GM23248 (cell line): ENCODE measurements around the gene CELSR2. TPM values are rescaled to one million over a fixed set of nuclear protein-coding genes. Genes with fewer than 3 reads are reported as not detected.
"Not testable (repeated sequence)": the region's sequence is repeated elsewhere in the genome, so short reads cannot be mapped to it uniquely, and the experiment has no call there.

Experiments
- DNase-seq: peaks from one replicate; pipeline ENCODE4 v3.0.0-alpha.2; 2015
- H2AFZ ChIP-seq: fragments of 200-600 bp; sonication (generic); 2 replicates; pipeline ENCODE4 v1.6.1; 2016; ENCODE audit warnings: antibody characterized with exemption
- H3F3A ChIP-seq: fragments of 200-600 bp; sonication (generic); 2 replicates; pipeline ENCODE4 v1.6.1; 2016; ENCODE audit warnings: mild to moderate bottlenecking, antibody characterized with exemption, mixed run types; ENCODE audit not compliant: insufficient read depth
- H3K27ac ChIP-seq: fragments of 200-600 bp; sonication (generic); 2 replicates; pipeline ENCODE4 v1.5.1; 2016; ENCODE audit warnings: mild to moderate bottlenecking
- H3K27me3 ChIP-seq: fragments of 200-600 bp; sonication (generic); replicated peaks from 2 replicates; pipeline ENCODE4 v1.6.1; 2016; ENCODE audit warnings: mild to moderate bottlenecking; ENCODE audit not compliant: insufficient read depth
- H3K36me3 ChIP-seq: fragments of 200-600 bp; sonication (generic); 2 replicates; pipeline ENCODE4 v1.6.1; 2016; ENCODE audit warnings: low read depth, mild to moderate bottlenecking
- H3K4me1 ChIP-seq: fragments of 200-600 bp; sonication (generic); 2 replicates; pipeline ENCODE4 v1.6.1; 2016; ENCODE audit warnings: mild to moderate bottlenecking; ENCODE audit not compliant: insufficient read depth
- H3K4me2 ChIP-seq: fragments of 200-600 bp; sonication (generic); one replicate; pipeline ENCODE4 v1.6.1; 2016; ENCODE audit warnings: mild to moderate bottlenecking; ENCODE audit not compliant: unreplicated experiment
- H3K4me3 ChIP-seq: fragments of 200-600 bp; sonication (generic); 2 replicates; pipeline ENCODE4 v1.5.1; 2016; ENCODE audit warnings: mild to moderate bottlenecking
- H3K79me2 ChIP-seq: fragments of 200-600 bp; sonication (generic); 2 replicates; pipeline ENCODE4 v1.6.1; 2016; ENCODE audit warnings: mild to moderate bottlenecking; ENCODE audit not compliant: insufficient read depth
- H3K9ac ChIP-seq: fragments of 200-600 bp; sonication (generic); 2 replicates; pipeline ENCODE4 v1.6.1; 2016; ENCODE audit warnings: mild to moderate bottlenecking
- H3K9me2 ChIP-seq: fragments of 200-600 bp; sonication (generic); 2 replicates; pipeline ENCODE4 v1.6.1; 2016; ENCODE audit warnings: mixed run types, mild to moderate bottlenecking, moderate library complexity; ENCODE audit not compliant: insufficient read depth
- H3K9me3 ChIP-seq: fragments of 200-600 bp; sonication (generic); one replicate; pipeline ENCODE4 v1.6.1; 2017; ENCODE audit warnings: low read depth
- H4K20me1 ChIP-seq: fragments of 200-600 bp; sonication (generic); 2 replicates; pipeline ENCODE4 v1.6.0; 2016; ENCODE audit not compliant: insufficient read depth
- EZH2 ChIP-seq: fragments of 200-600 bp; sonication (generic); IDR thresholded peaks from 2 replicates; pipeline ENCODE4 v1.6.1; 2018; ENCODE audit warnings: antibody characterized with exemption, mild to moderate bottlenecking; ENCODE audit not compliant: insufficient read depth, poor library complexity, severe bottlenecking
- EZH2phosphoT487 ChIP-seq: fragments of 200-600 bp; sonication (generic); IDR thresholded peaks from 2 replicates; pipeline ENCODE4 v1.6.1; 2018; ENCODE audit warnings: antibody characterized with exemption, moderate library complexity, mild to moderate bottlenecking, low read depth; ENCODE audit not compliant: insufficient read depth
- WGBS, 2 experiments: methylation state at CpG; one replicate each; pipeline ENCODE4 v1.1.6; 2015 to 2017; ENCODE audit warnings: low lambda C conversion rate in 2 of 2, low coverage in 1 of 2; ENCODE audit errors: missing lambda C conversion rate in 2 of 2; 5-methylcytosine and 5-hydroxymethylcytosine counted together
- in situ Hi-C: fragments of 300-500 bp; cut with MboI; formaldehyde crosslinking; loops from 2 replicates; pipeline ENCODE4 v1.15.0; 2020
- polyA plus RNA-seq: library from polyadenylated mRNA; unstranded; fragments of >200 nt; fragmentation: Nextera tagmentation; extraction: Ambion mirVana; gene quantifications from 2 replicates; pipeline ENCODE4 v1.2.1, GENCODE V29; 2016
- total RNA-seq: library from RNA; depleted of rRNA; stranded (reverse); fragments of >200 nt; shearing (Covaris generic); gene quantifications from 2 replicates; pipeline ENCODE4 v1.2.3, GENCODE V29; 2014

The CELSR2 gene
- total and polyA plus RNA-seq, 2 experiments from 2014 or later, result 0.11 to 0.32 TPM

DNA sequence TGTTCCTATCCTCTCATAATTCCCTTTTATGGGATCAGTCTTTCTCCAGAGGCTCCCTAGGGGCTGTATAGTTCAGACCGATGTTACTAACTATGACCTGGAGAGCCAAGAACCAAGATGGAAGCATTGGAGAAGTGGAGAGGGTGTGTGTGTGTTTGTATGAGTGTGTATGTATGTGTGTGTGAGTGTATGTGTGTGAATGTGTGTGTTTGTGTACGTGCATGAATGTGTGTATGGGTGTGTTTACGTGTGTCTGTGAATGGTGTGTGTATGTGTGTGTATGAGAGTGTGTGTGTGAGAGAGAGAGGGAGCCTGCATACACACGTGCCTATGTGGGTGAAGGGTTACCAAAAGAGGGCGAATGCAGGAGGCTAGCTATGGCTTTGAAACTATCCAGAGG is 52.5 kb downstream of the CELSR2 start:
- Histone ChIP-seq H3K27me3 (no peaks in the 10 kb centered on the region), H4K20me1 (no peaks in the 10 kb centered on the region), H3K79me2 (no peaks in the 10 kb centered on the region), H3K9me3 (no peaks in the 10 kb centered on the region), H3K4me2 (no peak overlapping the region), H3K4me1 (peaks cover 21% of the 10 kb centered on the region), H3K9me2 (no peaks in the 10 kb centered on the region), H2AFZ (no peak overlapping the region), H3K9ac (no peak overlapping the region), H3K27ac (no peak overlapping the region), H3K36me3 (no peaks in the 10 kb centered on the region), H3F3A (peaks cover 22% of the 10 kb centered on the region), H3K4me3 (no peak overlapping the region)
- in situ Hi-C loops, result no loop called here
- TF ChIP-seq EZH2phosphoT487, result no peak
- TF ChIP-seq EZH2, result no peak
- WGBS, 2 experiments, result 82 to 84% methylated on average over 5 of the region's 5 CpGs
- no peak for DNase-seq

DNA sequence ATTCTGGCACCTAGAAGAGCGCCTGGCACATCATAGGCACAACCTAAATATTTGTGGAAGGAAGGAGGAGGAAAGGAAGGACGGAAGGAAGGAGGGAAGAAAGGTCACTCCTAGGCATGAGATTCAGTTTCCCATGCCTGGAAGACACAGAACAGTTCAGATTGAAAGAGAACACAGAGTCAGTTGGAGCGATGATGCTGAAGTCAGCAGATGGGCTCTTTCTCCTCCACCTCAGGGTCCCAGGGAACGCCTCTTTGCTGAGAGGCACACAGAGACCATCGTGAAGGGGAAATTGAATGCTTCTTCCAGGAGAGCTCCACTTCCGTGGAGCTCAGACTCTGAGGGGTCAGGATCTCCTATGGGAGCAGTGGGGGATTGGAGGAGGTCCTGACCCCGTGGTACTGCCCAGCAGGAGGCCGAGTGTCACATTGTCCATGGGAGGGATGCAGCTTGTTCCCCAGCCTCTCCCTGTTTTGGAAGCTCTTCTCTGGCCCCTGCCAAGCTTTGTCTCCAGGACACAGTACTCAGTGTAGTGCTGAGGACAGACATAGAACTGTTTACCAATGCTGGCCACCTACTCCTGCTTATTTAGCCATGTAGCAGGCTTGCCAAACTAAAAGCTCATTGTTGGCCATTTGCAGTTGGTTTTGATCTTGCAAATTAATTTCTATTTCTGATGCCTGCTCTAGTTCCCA is 55.0 kb downstream of the CELSR2 start:
- Histone ChIP-seq H3K9me2 (no peaks in the 10 kb centered on the region), H3K27me3 (no peaks in the 10 kb centered on the region), H3K27ac (no peak overlapping the region), H3K79me2 (no peaks in the 10 kb centered on the region), H3K4me3 (no peak overlapping the region), H3K9ac (no peak overlapping the region), H3K9me3 (no peaks in the 10 kb centered on the region), H4K20me1 (no peaks in the 10 kb centered on the region), H3K4me2 (no peak overlapping the region), H3K4me1 (peaks cover 5% of the 10 kb centered on the region), H3K36me3 (no peaks in the 10 kb centered on the region), H3F3A (peaks cover 5% of the 10 kb centered on the region), H2AFZ (no peak overlapping the region)
- no peak for DNase-seq
- WGBS, 2 experiments, result 25 to 28% methylated on average over 8 of the region's 8 CpGs
- no peak for TF ChIP-seq EZH2phosphoT487
- no peak for TF ChIP-seq EZH2
- in situ Hi-C loops, result no loop called here

DNA sequence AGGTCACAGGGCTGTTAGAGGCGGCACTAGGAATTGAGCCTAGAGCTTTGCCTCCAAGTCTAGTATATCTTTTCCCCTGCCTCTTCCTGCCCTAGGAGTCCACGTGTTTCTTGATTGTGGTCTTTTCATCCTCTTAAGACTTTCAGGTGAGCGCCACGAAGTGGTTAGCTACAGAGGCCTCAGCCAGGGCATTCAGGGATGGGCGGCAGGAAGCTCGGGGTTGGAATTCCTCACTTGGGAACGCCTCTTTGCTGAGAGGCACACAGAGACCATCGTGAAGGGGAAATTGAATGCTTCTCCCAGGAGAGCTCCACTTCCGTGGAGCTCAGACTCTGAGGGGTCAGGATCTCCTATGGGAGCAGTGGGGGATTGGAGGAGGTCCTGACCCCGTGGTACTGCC is 56.7 kb downstream of the CELSR2 start:
- WGBS, 2 experiments, result 56 to 64% methylated on average over 10 of the region's 10 CpGs
- H3K79me2 ChIP-seq, H3K4me1 ChIP-seq, DNase-seq, H3K36me3 ChIP-seq, H3K27me3 ChIP-seq, H3K27ac ChIP-seq, H3K9me2 ChIP-seq, H3K4me2 ChIP-seq, H2AFZ ChIP-seq, H4K20me1 ChIP-seq, H3K9ac ChIP-seq, H3K9me3 ChIP-seq, H3F3A ChIP-seq, in situ Hi-C loops, H3K4me3 ChIP-seq: not testable (repeated sequence)

DNA sequence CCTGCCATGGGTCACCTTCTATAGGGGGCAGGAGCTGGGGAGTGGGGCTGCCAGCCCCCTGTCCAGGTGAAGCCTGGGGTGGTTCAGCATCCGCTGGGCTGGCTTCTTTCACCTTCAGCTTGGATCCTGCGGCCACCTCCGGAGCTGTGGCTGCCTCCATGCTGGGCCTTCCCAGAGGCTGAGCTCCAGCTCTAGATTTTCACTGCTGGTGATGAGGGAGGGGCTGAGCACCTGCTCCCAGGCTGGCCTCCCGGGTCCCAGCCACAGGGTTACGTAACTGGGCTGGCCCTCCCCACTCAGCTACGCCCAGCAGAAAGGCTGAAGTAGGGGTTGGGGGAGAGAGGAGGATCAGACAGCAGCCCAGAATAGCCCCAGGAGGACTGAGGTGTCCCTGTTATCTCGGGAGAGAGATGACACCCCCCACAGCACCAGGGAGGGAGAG is 57.5 kb downstream of the CELSR2 start, which contains the start of gene MYBPHL:
Gene MYBPHL, minus strand, starts transcription at position 180 of the 442 bp plus-strand sequence. Its CDS starts 20 bp downstream, at position 160.
- H3K4me2 ChIP-seq, result no peak within 1 kb of the TSS
- WGBS, 2 experiments, result 63 to 65% methylated on average over 7 of the region's 7 CpGs
- in situ Hi-C loops, result no loop called here

More for the DNA sequence above, 57.5 kb downstream of the CELSR2 start, which contains the start of gene MYBPHL:
- H3F3A ChIP-seq, result no peaks in the 10 kb centered on the region
- no peaks in the 10 kb centered on the region for H3K27me3 ChIP-seq
- TF ChIP-seq EZH2phosphoT487, result no peak
- TF ChIP-seq EZH2, result no peak
- no peaks in the 10 kb centered on the region for H3K4me1 ChIP-seq
- no peaks in the 10 kb centered on the region for H3K9me3 ChIP-seq
- no peak within 1 kb of the TSS for H3K4me3 ChIP-seq
- no peaks in the 10 kb centered on the region for H3K79me2 ChIP-seq
- DNase-seq, result no peak
- no peaks in the 10 kb centered on the region for H3K36me3 ChIP-seq
- H2AFZ ChIP-seq, result no peak within 1 kb of the TSS
- no peak within 1 kb of the TSS for H3K9ac ChIP-seq
- H3K27ac ChIP-seq, result no peak within 1 kb of the TSS
- no peaks in the 10 kb centered on the region for H4K20me1 ChIP-seq
- no peaks in the 10 kb centered on the region for H3K9me2 ChIP-seq
